HG03457 (cell line): Measurements from ENCODE around the gene ZNF19.

Source experiments
- ATAC-seq: cut with Tn5 transposase; IDR thresholded peaks from one replicate; pipeline ENCODE4 v1.9.1; 2021; ENCODE audit warnings: moderate number of reproducible peaks; ENCODE audit not compliant: unreplicated experiment

ZNF19 gene

DNA sequence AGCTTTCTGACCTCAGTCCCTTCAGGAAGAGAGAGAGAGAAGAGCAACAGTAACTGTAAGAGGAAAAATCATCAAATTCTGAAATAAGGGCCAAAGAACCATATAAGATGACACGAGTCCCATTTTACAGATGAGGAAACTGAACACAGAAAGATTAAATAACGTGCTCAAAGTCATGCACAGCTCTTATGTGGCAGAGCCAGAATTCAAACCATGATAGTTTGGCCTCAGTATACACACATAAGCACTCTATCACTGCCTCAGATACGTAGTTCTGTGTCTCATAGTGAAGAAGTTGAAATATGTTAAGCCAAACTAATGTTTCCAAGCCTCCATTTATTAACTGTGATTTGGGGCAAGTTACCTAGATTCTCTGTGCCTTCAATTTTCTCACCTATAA lies 1.9 kb upstream of the ZNF19 start:
- no peak for ATAC-seq

DNA sequence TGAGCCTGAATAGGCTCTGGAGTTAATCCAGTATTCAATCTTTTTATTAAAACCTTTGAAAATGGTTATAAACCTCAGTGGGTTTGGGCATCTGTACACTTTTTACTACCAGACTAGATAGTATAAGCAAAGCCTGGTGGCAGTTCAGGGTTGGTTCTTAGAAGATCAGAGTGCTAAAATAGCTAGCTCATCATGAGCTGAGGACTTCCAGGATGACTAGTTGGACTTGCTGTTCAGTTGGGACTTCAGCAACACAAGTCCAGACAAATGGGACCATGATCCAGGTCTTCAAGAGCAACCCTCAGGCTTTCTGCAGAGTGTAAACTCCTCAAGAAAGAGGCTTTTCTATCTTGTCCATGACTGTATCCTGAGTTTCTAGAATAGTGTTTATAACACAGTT lies 1.2 kb upstream of the ZNF19 start:
- ATAC-seq, result no peak

GRCh38 chr16:71484006-71484893 lies 4.9 kb downstream of the ZNF19 start:
- ATAC-seq, result peak; percentile 69

GRCh38 chr16:71482569-71482968 lies 6.6 kb downstream of the ZNF19 start:
- no peak for ATAC-seq

GRCh38 chr16:71480956-71481355 lies 8.2 kb downstream of the ZNF19 start:
- no peak for ATAC-seq

- no peak for ATAC-seq
Measured at GRCh38 chr16:71479420-71479819, 9.7 kb downstream of the ZNF19 start.

GRCh38 chr16:71476457-71477124 lies 12.5 kb downstream of the ZNF19 start:
- no peak for ATAC-seq

DNA sequence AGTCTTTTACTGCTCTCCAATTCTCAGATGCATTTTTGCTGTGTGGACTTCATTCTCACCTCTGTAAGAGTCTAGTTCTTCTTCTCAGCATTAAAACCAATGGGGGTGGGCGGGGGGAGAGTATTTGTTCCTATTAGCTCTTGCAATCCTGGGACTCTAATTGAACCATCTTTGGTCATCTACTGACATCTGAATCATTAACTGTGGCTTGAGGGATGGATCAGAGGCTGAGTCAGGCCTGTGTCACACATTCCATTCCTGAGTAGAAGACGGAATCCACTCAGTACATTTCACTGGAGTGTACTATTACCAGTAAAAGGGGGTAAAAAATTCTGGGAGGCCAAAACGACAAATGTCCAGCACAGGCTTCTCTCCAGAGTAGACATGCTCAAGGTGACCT lies 14.3 kb downstream of the ZNF19 start:
- no peak for ATAC-seq

GRCh38 chr16:71473891-71474290 lies 15.2 kb downstream of the ZNF19 start:
- ATAC-seq, result no peak

DNA sequence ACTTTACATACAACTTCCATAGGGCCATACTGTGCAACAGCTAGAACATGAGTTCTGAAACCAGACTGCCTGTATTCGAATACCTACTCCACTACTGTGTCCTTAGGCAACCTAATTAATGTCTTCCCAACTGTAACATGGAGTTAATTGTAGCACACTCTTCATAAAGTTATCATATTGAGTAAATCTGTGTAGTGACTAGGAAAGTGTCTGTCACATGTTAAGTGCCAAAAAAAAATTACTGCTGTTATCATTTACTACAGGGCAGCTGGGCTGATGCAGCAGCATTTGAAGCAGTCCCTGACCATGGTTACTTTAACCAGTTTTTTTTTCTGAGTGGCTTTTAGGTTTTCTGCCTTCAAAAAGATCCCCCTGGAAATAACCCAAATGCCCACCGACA lies 16.2 kb downstream of the ZNF19 start:
- no peak for ATAC-seq

DNA sequence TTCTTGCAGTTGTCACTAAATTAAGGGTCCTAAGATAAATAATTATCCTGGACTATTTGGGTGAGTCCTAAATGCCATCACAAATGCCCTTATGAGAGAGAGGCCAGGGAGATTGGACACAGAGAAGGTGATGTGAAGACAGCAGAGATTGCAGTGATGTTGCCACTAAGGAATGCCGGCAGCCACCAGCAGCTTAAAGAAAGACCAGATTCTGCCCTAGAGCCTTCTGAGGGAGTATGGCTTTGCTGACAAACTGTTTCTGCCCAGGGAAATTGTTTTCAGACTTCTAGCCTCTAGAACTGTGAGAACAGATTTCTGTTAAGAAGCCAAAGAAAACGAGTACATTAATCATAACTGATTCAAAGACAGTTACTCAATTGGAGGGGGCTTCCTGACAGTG lies 17.1 kb downstream of the ZNF19 start:
- ATAC-seq, result no peak

GRCh38 chr16:71467810-71468209 lies 21.3 kb downstream of the ZNF19 start:
- no peak for ATAC-seq

- no peak for ATAC-seq
Measured at GRCh38 chr16:71464231-71464630, 24.9 kb downstream of the ZNF19 start.

DNA sequence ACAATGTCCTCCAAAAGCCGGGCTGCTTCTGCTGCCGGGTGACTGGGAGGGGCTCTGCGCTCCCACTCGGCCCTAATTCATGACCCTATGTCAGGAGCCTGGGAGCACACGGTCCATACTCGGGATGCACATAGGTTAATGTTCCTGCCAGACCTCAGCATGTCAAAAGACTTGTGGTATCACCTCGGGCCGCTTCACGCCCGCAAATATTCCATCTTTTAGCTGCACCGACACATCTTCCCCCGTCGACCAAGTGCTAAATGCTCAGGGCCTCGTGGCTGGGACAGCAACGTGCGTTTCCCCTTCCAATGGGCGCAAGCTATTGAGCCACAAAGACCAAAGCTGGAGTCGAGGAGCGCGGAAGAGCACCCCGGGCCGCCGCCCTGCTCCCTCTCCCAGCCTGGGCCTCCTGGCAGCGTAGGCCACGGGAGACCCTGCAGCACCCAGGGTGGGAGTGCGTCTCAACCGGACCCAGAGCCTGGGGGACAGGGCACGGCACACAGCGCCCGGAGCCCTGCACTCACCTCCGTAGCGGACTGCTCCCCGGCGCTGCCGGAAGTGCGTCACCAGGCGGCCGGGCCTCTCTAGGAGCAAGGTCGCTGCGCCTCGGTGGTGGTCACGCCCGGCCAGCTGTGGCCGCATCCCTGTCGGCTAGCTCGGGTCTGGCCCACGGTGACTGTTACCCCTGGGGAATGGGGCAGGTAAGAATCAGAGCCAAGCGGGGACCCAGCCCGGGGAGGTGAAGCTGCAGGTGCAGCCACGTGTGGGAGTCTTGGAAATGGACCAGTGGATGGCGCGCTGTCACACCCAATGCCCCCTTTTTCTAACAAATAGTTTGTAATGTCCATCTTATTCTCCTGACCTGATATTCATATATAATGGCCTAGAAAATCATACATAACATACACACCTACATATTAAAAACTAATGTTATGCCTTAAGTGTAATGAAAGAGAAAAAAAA lies 27.2 kb downstream of the ZNF19 start, which contains the start of gene ZNF23:
ZNF23 (minus strand) TSS at position 562 of the 963 bp plus-strand sequence. CDS start 5,451 bp downstream, outside the sequence.
- peak; percentile 94 for ATAC-seq

DNA sequence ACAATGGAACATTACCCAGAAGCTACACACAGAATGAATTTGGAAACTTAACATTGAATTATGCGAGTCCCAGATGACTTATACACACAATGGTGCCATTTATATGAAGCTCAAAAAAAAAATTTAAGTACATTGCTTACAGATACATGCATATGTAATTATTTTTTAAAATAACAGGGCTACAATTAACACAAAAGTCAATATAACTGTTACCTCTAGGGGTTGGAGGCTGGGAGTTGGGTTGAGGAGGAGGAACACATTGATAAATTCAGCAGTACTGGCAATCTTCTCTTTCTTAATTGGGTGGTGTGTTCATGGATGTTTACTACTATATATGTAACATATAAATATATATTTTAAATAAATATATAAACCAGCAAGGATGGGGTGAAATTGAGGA lies 28.2 kb downstream of the ZNF19 start:
- no peak for ATAC-seq

DNA sequence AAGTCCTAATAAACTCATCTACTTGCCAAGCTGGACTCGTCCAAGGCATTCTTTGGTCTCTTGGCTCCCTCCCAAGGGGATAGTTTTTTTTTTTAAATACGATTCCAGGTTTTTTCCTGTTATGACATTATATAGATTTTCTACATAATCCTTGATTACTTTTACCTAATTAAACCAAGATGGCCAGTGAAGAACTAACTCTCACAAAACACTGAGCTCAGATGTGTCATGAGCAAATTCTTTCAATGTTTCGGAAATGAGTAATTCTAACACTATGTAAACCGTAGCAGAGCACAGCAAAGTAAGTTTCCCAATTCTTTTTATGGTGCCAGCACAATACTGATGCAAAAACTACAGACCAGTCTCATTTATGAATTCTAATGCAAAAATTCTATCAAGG lies 28.9 kb downstream of the ZNF19 start:
- ATAC-seq, result no peak

DNA sequence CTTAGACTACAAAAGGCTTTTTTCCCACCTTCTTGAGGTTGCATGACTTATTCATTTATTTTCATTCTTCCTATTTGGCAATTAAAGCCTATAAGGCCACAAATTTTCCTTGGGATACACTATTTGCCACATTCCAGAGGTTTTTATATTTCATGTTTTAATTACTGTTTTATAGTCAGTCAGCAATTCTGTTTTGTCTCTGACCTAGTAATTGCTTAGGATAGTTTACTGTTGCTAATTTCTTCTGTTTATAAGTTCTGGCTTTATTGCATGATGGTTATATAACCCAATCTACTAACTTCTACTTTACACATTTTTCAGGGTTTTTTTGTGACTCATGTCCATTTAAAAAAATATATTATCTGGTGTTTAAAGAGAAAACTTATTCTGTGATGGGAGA lies 29.6 kb downstream of the ZNF19 start:
- ATAC-seq, result no peak

GRCh38 chr16:71456801-71457200 lies 32.3 kb downstream of the ZNF19 start:
- no peak for ATAC-seq

DNA sequence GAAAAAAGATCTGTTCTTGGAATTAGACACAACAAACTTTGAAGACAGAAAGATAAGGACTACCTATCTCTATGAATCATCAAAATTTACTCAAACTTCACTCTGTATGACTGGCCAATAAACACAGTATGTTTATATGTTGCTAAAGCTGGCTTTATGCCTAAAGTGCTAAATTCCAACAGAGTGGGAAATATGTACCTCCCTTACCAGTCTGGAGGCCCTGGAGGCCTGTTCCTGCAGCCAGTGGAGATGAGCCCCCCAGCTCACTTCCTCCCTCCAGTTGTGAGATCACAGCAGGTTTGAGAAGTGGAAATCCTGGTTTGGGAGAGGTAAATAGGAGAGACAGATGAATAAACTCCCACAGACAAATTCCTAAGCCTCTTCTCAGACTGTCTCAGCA lies 36.1 kb downstream of the ZNF19 start:
- no peak for ATAC-seq

DNA sequence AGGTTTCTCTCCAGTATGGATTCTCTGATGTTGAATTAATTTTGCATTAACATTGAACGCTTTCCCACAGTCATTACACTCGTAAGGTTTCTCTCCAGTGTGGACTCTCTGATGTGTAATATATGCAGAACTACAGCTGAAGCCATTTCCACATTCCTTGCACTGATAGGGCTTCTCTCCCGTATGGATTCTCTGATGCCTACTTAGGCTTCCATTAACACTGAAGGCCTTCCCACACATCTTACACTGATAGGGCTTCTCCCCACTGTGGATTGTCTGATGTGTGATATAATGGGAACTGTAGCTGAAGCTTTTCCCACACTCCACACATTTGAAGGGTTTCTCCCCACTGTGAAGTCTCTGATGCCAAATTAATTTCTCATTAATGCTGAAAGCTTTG lies 40.1 kb downstream of the ZNF19 start:
- no peak for ATAC-seq

DNA sequence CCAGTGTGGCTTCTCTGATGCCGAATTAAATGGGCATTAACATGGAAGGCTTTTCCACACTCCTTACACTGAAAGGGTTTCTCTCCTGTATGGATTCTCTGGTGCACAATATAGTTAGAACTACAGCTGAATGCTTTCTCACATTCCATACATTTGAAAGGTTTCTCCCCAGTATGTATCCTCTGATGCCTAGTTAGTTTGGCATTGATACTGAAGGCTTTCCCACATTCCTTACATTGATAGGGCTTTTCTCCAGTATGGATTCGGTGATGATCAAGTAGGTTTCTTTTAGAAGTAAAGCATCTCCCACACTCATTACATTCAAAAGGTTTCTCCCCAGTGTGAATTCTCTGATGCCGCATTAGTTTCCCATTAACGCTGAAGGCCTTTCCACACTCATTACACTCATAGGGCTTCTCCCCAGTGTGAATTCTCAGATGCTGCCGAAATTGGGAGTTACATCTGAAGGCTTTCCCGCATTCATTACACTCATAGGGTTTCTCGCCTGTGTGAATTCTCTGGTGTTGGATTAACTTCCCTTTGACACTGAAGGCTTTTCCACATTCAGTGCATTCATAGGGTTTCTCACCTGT lies 40.8 kb downstream of the ZNF19 start:
- no peak for ATAC-seq
